GM18858 (cell line): ENCODE measurements around the gene ANKLE2.
"Not testable (repeated sequence)": the region's sequence is repeated elsewhere in the genome, so short reads cannot be mapped to it uniquely, and the experiment has no call there.

Experiments used
- ATAC-seq: cut with Tn5 transposase; IDR thresholded peaks from one replicate; pipeline ENCODE4 v1.9.1; 2021; ENCODE audit not compliant: unreplicated experiment

The ANKLE2 gene

GRCh38 chr12:132692030-132692429 is 69.6 kb downstream of the ANKLE2 start:
- ATAC-seq = not testable (repeated sequence)

GRCh38 chr12:132690112-132690511 is 71.5 kb downstream of the ANKLE2 start:
- no peak for ATAC-seq

GRCh38 chr12:132689227-132689626 is 72.4 kb downstream of the ANKLE2 start:
- ATAC-seq = no peak

GRCh38 chr12:132687211-132688164 is 74.1 kb downstream of the ANKLE2 start, which contains the start of the genes POLE and PXMP2:
Gene POLE (minus strand): TSS chr12:132687342. CDS start chr12:132687315, 27 bp downstream.
Gene PXMP2 (plus strand): TSS chr12:132687587. CDS start chr12:132687671, 84 bp downstream.
- ATAC-seq = peak; percentile 88

GRCh38 chr12:132686825-132687210 is 74.8 kb downstream of the ANKLE2 start:
- peak; percentile 15 for ATAC-seq

- no peak for ATAC-seq
These were observed 76.2 kb downstream of the ANKLE2 start for GRCh38 chr12:132685400-132685799.

GRCh38 chr12:132677492-132677891 is 84.1 kb downstream of the ANKLE2 start:
- no peak for ATAC-seq

GRCh38 chr12:132675757-132676432 is 85.7 kb downstream of the ANKLE2 start:
- ATAC-seq = no peak
